ENCODE measurements around the gene TMPRSS4. TPM values are rescaled to one million over a fixed set of nuclear protein-coding genes. Genes with fewer than 3 reads are reported as not detected.

The TMPRSS4 gene
- total RNA-seq, 4 donors from 2014 or later: 142 to 197 (median 161) TPM

DNA sequence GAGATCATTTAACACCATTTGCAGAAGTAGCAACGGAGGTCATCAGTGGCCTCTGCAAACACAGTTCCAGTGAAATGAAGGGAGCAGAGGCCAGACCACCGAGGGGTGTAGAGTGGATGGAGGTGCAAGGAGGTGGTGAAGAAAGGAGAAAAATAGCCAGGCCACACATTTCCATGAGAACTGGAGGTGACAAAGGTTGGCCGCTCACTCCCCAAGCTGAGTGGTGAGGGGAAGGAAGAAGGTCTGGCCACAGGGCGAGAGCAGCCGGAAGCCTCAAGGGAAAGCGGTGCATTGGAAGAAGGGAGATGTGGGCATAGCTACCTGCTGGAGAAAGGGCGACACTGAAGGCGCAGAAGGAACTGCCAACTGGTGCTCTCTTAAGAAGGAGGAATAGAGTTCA lies 20.1 kb upstream of the TMPRSS4 start:
- H3K9me3 ChIP-seq: no peaks in the 10 kb centered on the region
- H3K27me3 ChIP-seq: peaks cover 0 to 16% (median 0%) of the 10 kb centered on the region in 4 donors
- H3K4me3 ChIP-seq: no peak overlapping the region
- no peak for DNase-seq
- intact Hi-C loops (cut with DNase I): no loop called here
- TF ChIP-seq, protein P1, sequence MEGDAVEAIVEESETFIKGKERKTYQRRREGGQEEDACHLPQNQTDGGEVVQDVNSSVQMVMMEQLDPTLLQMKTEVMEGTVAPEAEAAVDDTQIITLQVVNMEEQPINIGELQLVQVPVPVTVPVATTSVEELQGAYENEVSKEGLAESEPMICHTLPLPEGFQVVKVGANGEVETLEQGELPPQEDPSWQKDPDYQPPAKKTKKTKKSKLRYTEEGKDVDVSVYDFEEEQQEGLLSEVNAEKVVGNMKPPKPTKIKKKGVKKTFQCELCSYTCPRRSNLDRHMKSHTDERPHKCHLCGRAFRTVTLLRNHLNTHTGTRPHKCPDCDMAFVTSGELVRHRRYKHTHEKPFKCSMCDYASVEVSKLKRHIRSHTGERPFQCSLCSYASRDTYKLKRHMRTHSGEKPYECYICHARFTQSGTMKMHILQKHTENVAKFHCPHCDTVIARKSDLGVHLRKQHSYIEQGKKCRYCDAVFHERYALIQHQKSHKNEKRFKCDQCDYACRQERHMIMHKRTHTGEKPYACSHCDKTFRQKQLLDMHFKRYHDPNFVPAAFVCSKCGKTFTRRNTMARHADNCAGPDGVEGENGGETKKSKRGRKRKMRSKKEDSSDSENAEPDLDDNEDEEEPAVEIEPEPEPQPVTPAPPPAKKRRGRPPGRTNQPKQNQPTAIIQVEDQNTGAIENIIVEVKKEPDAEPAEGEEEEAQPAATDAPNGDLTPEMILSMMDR (IDR thresholded peaks at IDR 0.05): no peak
- TF ChIP-seq POLR2A (IDR thresholded peaks at IDR 0.05): no peak
- WGBS, 2 donors: 82 to 88% methylated on average over 8 of the region's 8 CpGs
- no peaks in the 10 kb centered on the region for H3K36me3 ChIP-seq
- no peak overlapping the region for H3K27ac ChIP-seq
- H3K4me1 ChIP-seq: peaks cover 0 to 31% (median 0%) of the 10 kb centered on the region in 3 donors

DNA sequence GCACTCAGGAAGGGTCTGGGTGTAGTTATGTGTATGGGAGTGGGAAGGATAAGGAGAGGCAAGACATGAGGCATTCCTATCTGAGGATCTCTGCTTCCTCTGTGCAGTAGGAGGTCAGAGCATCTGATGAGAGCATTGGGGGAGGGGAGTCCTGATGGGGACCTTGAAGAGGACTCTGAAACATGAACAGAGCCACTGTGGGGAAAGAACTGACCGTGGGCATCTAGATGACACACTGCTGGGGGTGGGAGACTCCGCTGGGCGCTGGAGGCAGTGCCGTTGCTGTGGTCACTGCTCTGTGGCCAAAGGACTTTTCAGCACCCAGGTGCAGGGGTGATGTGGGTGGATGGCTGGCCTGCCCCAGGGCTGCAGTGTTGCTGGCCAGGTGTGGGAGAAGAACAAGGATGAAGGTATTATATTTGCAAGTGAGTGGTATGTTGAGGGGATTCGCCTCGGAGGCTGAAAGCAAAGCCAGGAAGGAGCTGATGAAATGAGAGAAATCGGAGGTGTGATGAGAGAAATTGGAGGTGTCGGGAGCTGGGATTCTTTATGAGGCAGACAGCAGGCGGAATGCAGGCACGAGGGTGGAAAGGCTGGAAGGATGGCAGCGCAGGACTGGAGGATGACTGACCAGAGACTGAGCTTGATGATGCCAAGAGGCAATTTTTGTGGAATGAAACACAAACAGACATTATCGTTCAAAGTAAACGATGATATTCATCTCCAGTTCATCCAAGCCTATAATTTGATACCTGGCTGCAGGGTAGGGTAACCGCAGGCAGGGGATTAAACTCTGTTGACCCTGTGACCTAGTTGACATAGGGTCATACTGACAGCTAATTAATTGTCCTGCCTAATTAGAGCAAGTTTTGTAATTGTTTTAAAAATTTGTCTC lies 19.4 kb upstream of the TMPRSS4 start:
- intact Hi-C loops (cut with DNase I): no loop called here
- WGBS, 2 donors: 75 to 80% methylated on average over 14 of the region's 14 CpGs

DNA sequence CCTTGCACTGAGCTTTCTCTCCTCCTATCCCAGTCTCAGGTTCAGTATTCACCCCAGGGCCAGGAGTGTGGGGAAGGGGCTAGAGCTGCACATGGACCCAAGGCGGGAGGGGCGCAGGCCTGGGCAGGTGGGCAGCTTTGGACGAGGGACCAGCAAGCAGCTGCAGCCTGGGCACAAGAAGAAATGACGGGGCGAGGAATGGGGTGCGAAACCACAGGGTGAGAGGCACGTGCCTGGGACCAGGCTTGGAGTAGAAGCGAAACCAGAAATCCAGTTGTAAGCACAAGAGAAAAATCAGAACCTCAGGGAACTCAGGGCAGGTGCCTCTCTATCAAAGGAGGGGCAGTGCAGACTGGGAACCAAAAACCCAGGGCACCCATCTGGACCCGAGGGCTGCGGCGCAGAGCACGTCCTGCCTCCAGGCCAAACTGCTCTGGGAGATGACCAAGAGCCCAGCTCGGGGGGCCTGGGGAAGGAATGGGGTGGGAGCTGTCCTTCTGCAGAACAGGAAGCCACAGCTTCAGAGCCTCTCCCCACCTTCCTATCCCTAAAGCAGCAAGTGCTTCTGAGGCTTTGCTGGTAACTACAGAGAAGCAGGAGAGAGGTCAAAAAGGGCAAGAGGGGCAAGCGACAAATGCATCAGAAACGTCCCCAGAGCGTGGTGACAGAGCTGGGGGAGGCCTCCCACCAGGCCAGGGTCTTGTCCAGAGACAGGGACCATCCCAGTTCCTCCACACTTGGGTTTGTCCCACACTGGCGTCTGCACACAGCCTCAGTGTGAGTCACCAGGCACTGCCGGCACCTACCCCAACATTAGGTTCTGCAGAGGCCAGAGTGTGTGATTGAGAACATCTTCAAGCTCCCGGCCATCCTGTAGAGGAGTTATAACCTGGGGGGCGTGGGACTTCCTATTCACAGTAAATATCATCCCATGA lies 18.3 kb upstream of the TMPRSS4 start:
- no peak for DNase-seq
- no peak for TF ChIP-seq POLR2A (IDR thresholded peaks at IDR 0.05)
- TF ChIP-seq, protein P1 (IDR thresholded peaks at IDR 0.05): no peak
- no peaks in the 10 kb centered on the region for H3K9me3 ChIP-seq
- H3K27me3 ChIP-seq: peaks cover 0 to 16% (median 0%) of the 10 kb centered on the region in 4 donors
- H3K27ac ChIP-seq: no peak overlapping the region
- H3K4me3 ChIP-seq: no peak overlapping the region
- peaks cover 0 to 13% (median 0%) of the 10 kb centered on the region in 3 donors for H3K4me1 ChIP-seq
- no peaks in the 10 kb centered on the region for H3K36me3 ChIP-seq
- WGBS, 2 donors: 68 to 69% methylated on average over 11 to 17 of the region's 20 CpGs
- intact Hi-C loops (cut with DNase I): no loop called here

More for the DNA sequence above, 19.4 kb upstream of the TMPRSS4 start:
- no peaks in the 10 kb centered on the region for H3K9me3 ChIP-seq
- H3K27ac ChIP-seq: no peak overlapping the region
- TF ChIP-seq POLR2A (IDR thresholded peaks at IDR 0.05): no peak
- TF ChIP-seq, protein P1 (IDR thresholded peaks at IDR 0.05): no peak
- H3K4me3 ChIP-seq: no peak overlapping the region
- H3K27me3 ChIP-seq: peaks cover 0 to 16% (median 0%) of the 10 kb centered on the region in 4 donors
- H3K36me3 ChIP-seq: no peaks in the 10 kb centered on the region
- H3K4me1 ChIP-seq: peaks cover 0 to 24% (median 0%) of the 10 kb centered on the region in 3 donors
- no peak for DNase-seq

DNA sequence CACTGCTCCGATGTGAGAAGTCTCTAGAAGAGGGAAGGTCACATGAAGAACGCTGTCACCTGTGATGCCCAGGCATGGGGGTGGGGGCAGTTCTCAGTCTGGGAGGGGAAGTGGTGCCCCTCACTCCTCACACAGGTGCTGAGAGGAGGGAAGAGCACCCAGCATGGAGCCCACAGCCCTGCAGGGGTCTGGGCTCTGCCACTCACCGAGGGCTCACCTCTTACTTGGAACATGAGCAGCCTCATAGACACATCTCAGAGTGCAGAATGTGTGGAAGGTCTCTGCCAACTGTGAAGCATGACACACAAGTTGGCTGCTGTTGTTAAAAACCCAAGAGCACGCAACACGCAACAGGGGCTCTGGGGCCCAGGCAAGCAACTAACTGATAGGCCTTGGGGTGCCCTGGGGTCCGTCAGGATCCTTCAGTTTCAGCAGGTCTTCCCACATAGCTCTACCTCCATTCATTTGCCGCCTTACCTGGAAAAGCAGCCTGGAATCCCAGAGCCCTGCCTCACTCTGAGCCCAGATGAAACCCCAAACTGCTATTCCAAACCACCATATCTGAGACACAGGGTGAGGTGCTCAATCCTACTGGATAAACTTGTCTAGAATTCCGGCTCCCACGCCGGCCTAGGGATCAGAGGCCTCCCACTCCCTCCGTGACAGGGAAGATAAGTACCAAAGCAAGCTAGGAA lies 17.5 kb upstream of the TMPRSS4 start:
- H3K27me3 ChIP-seq: peaks cover 0 to 16% (median 0%) of the 10 kb centered on the region in 4 donors
- WGBS, 2 donors: 86 to 100% methylated on average over 1 to 5 of the region's 11 CpGs
- no peaks in the 10 kb centered on the region for H3K36me3 ChIP-seq
- H3K4me3 ChIP-seq: no peak overlapping the region
- no peak overlapping the region for H3K27ac ChIP-seq
- no peaks in the 10 kb centered on the region for H3K9me3 ChIP-seq
- TF ChIP-seq POLR2A (IDR thresholded peaks at IDR 0.05): no peak
- TF ChIP-seq, protein P1 (IDR thresholded peaks at IDR 0.05): no peak
- H3K4me1 ChIP-seq: peaks cover 0 to 12% (median 0%) of the 10 kb centered on the region in 3 donors
- intact Hi-C loops (cut with DNase I): no loop called here
- no peak for DNase-seq

All from esophagus squamous epithelium (tissue), 5 donors.